H1 (cell line): ENCODE measurements around the gene CAMK1G.

Experiments
- CEBPB ChIP-seq: IDR thresholded peaks from 2 replicates; pipeline ENCODE4 v1.6.1; 2012; ENCODE audit warnings: low read depth, low read length
- CTCF ChIP-seq, 3 experiments: IDR thresholded peaks; 1 replicate in 2 of 3; 2 replicates in 1 of 3; pipeline versions ENCODE4 v1.5.1 to v1.6.1; 2011; ENCODE audit warnings: low read length in 3 of 3, mild to moderate bottlenecking in 3 of 3, inconsistent platforms in 2 of 3, low read depth in 1 of 3, moderate library complexity in 1 of 3; ENCODE audit not compliant: insufficient read depth in 1 of 3; ENCODE audit errors: control extremely low read depth in 1 of 3
- POLR2A ChIP-seq, 2 experiments: IDR thresholded peaks; 1 replicate in 1 of 2; 2 replicates in 1 of 2; pipeline ENCODE4 v1.6.1; 2011; ENCODE audit warnings: low read depth in 2 of 2, low read length in 2 of 2, mild to moderate bottlenecking in 2 of 2; ENCODE audit errors: control extremely low read depth in 1 of 2
- RFX5 ChIP-seq: IDR thresholded peaks from 2 replicates; pipeline ENCODE4 v1.6.1; 2011; ENCODE audit warnings: low read depth, low read length, improper control_type of control experiment, borderline replicate concordance

- TF ChIP-seq CTCF (IDR thresholded peaks at IDR 0.05; ENCODE audit: control extremely low read depth in 1 of 3, insufficient read depth in 1 of 3, low read depth in 1 of 3, low read length in 3 of 3): no peak
- TF ChIP-seq CEBPB: no peak
- no peak for TF ChIP-seq RFX5
- TF ChIP-seq POLR2A (IDR thresholded peaks at IDR 0.05; ENCODE audit: control extremely low read depth in 1 of 2, low read depth in 2 of 2, low read length in 2 of 2): no peak
Measured at GRCh38 chr1:209556162-209556690, 27.3 kb upstream of the CAMK1G start.
